BE2C (cell line): ENCODE measurements around the gene AKIRIN1.
"Not testable (repeated sequence)": the region's sequence is repeated elsewhere in the genome, so short reads cannot be mapped to it uniquely, and the experiment has no call there.

Experiments
- DNase-seq: peaks from one replicate; pipeline ENCODE4 v3.0.0-alpha.2; 2020
- H3K27me3 ChIP-seq: fragments of 250-450 bp; sonication (Bioruptor Pico); 2 replicates; pipeline ENCODE4 v1.5.1; 2020; ENCODE audit warnings: mild to moderate bottlenecking
- H3K36me3 ChIP-seq: fragments of 250-450 bp; sonication (Bioruptor Pico); 2 replicates; pipeline ENCODE4 v1.5.1; 2020; ENCODE audit warnings: mild to moderate bottlenecking
- H3K4me1 ChIP-seq: fragments of 250-450 bp; sonication (Bioruptor Pico); 2 replicates; pipeline ENCODE4 v1.5.1; 2020
- H3K4me3 ChIP-seq: 2 replicates; pipeline ENCODE4 v1.5.1; 2011; ENCODE audit warnings: low read depth, low read length
- H3K9me3 ChIP-seq: fragments of 250-450 bp; sonication (Bioruptor Pico); 2 replicates; pipeline ENCODE4 v1.5.1; 2020
- CTCF ChIP-seq: IDR thresholded peaks from 2 replicates; pipeline ENCODE4 v1.5.1; 2012; ENCODE audit warnings: mild to moderate bottlenecking, low read depth, low read length

The AKIRIN1 gene

GRCh38 chr1:39047374-39048229 is 56.5 kb downstream of the AKIRIN1 start:
- Histone ChIP-seq H3K4me3 (no peak overlapping the region), H3K36me3 (no peaks in the 10 kb centered on the region), H3K9me3 (no peaks in the 10 kb centered on the region), H3K4me1 (no peaks in the 10 kb centered on the region), H3K27me3 (no peaks in the 10 kb centered on the region)
- TF ChIP-seq CTCF = no peak
- DNase-seq = no peak

GRCh38 chr1:39048745-39049370 is 57.8 kb downstream of the AKIRIN1 start:
- Histone ChIP-seq H3K4me3 (no peak overlapping the region), H3K9me3 (no peaks in the 10 kb centered on the region), H3K4me1 (no peaks in the 10 kb centered on the region), H3K27me3 (no peaks in the 10 kb centered on the region), H3K36me3 (no peaks in the 10 kb centered on the region)
- TF ChIP-seq CTCF = no peak
- no peak for DNase-seq

- H3K4me1 ChIP-seq = no peaks in the 10 kb centered on the region
- TF ChIP-seq CTCF = no peak
- DNase-seq = no peak
- no peaks in the 10 kb centered on the region for H3K9me3 ChIP-seq
- no peak overlapping the region for H3K4me3 ChIP-seq
- no peaks in the 10 kb centered on the region for H3K27me3 ChIP-seq
- H3K36me3 ChIP-seq = no peaks in the 10 kb centered on the region
These were observed 58.9 kb downstream of the AKIRIN1 start for GRCh38 chr1:39050001-39050400.

- not testable (repeated sequence) for H3K4me1 ChIP-seq, DNase-seq, H3K27me3 ChIP-seq, H3K36me3 ChIP-seq, H3K4me3 ChIP-seq, H3K9me3 ChIP-seq
These were observed 60.2 kb downstream of the AKIRIN1 start for GRCh38 chr1:39051193-39051850.

- H3K36me3 ChIP-seq = no peaks in the 10 kb centered on the region
- no peak for TF ChIP-seq CTCF
- H3K4me3 ChIP-seq = no peak overlapping the region
- H3K27me3 ChIP-seq = no peaks in the 10 kb centered on the region
- H3K4me1 ChIP-seq = no peaks in the 10 kb centered on the region
- H3K9me3 ChIP-seq = no peaks in the 10 kb centered on the region
- no peak for DNase-seq
These were observed 60.9 kb downstream of the AKIRIN1 start for GRCh38 chr1:39051956-39052355.

GRCh38 chr1:39055213-39055710 is 64.2 kb downstream of the AKIRIN1 start:
- not testable (repeated sequence) for H3K4me1 ChIP-seq, DNase-seq, H3K36me3 ChIP-seq

More at GRCh38 chr1:39055213-39055710, 64.2 kb downstream of the AKIRIN1 start:
- not testable (repeated sequence) for H3K4me3 ChIP-seq, H3K27me3 ChIP-seq, H3K9me3 ChIP-seq
